Right lobe of liver (tissue), 4 donors: Measurements from ENCODE around the gene CD164.

Experiments
- POLR2A ChIP-seq: fragments of 450-650 bp; IDR thresholded peaks from one replicate; pipeline ENCODE4 v1.6.1; 2017; ENCODE audit warnings: antibody characterized with exemption, mild to moderate bottlenecking
- TF ChIP-seq, protein P1 (sequence below), 4 donors: fragments of 200-600 bp in 3 of 4; fragments of 450-650 bp in 1 of 4; IDR thresholded peaks; one replicate each; pipeline versions ENCODE4 v1.5.1 to v1.8.0; 2016 to 2022; ENCODE audit warnings: antibody characterized with exemption in 4 of 4, mild to moderate bottlenecking in 2 of 4
- donor health status: DM: no; HTN: no; CAD: no.
- donor health status: DM: no; HTN: no; CAD: no.
- donor health status: DM: no; HTN: yes; CAD: no.

DNA sequence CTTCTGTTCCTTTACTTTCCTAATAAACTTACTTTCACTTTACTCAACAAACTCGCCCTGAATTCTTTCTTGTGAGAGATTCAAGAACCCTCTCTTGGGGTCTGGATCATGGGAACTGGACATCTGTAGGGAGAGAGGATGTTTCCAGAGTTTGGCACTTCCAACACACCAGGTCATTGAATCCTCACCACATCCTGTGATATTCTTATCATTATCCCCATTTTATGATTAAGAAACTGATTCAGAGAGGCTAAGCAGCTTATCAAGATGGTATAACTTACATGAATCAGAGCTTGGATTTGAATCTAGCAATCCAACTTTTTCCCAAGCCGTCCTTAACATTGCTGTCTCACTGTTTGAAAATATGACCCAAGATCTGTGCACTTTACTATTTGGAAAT, 42.7 kb upstream of the CD164 start:
- TF ChIP-seq, protein P1, sequence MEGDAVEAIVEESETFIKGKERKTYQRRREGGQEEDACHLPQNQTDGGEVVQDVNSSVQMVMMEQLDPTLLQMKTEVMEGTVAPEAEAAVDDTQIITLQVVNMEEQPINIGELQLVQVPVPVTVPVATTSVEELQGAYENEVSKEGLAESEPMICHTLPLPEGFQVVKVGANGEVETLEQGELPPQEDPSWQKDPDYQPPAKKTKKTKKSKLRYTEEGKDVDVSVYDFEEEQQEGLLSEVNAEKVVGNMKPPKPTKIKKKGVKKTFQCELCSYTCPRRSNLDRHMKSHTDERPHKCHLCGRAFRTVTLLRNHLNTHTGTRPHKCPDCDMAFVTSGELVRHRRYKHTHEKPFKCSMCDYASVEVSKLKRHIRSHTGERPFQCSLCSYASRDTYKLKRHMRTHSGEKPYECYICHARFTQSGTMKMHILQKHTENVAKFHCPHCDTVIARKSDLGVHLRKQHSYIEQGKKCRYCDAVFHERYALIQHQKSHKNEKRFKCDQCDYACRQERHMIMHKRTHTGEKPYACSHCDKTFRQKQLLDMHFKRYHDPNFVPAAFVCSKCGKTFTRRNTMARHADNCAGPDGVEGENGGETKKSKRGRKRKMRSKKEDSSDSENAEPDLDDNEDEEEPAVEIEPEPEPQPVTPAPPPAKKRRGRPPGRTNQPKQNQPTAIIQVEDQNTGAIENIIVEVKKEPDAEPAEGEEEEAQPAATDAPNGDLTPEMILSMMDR (IDR thresholded peaks at IDR 0.05), result no peak
- no peak for TF ChIP-seq POLR2A
